Measurements from ENCODE around the gene ACVRL1.

Gene ACVRL1

GRCh38 chr12:51907856-51908425 lies 637 bp downstream of the ACVRL1 start:
- no peaks in the 10 kb centered on the region for H3K36me3 ChIP-seq (ENCODE audit: control insufficient read depth, low read length)
- no peaks in the 10 kb centered on the region for H3K4me1 ChIP-seq (ENCODE audit: control insufficient read depth, low read length)
- no peak overlapping the region for H3K4me3 ChIP-seq (ENCODE audit: low read length)
- H3K9me3 ChIP-seq (ENCODE audit: control insufficient read depth, insufficient read depth, low read length) = no peaks in the 10 kb centered on the region
- peaks cover 3% of the 10 kb centered on the region; the same call in 1 of the 2 replicates for H3K27me3 ChIP-seq (ENCODE audit: control insufficient read depth, low read length)
- H4K20me1 ChIP-seq (ENCODE audit: control insufficient read depth, insufficient read depth, low read depth, low read length) = no peaks in the 10 kb centered on the region
- no peak overlapping the region for H3K4me2 ChIP-seq (ENCODE audit: low read length)
- H3K79me2 ChIP-seq (ENCODE audit: control insufficient read depth, low read length) = no peaks in the 10 kb centered on the region
- no peaks in the 10 kb centered on the region for H3F3A ChIP-seq (ENCODE audit: control insufficient read depth, insufficient read depth)
- no peaks in the 10 kb centered on the region for H3K9me2 ChIP-seq (replicated peaks; ENCODE audit: control insufficient read depth, low read length)
- TF ChIP-seq EZH2phosphoT487 (IDR thresholded peaks at IDR 0.05; ENCODE audit: borderline replicate concordance, low read length) = no peak
- TF ChIP-seq, protein P1, sequence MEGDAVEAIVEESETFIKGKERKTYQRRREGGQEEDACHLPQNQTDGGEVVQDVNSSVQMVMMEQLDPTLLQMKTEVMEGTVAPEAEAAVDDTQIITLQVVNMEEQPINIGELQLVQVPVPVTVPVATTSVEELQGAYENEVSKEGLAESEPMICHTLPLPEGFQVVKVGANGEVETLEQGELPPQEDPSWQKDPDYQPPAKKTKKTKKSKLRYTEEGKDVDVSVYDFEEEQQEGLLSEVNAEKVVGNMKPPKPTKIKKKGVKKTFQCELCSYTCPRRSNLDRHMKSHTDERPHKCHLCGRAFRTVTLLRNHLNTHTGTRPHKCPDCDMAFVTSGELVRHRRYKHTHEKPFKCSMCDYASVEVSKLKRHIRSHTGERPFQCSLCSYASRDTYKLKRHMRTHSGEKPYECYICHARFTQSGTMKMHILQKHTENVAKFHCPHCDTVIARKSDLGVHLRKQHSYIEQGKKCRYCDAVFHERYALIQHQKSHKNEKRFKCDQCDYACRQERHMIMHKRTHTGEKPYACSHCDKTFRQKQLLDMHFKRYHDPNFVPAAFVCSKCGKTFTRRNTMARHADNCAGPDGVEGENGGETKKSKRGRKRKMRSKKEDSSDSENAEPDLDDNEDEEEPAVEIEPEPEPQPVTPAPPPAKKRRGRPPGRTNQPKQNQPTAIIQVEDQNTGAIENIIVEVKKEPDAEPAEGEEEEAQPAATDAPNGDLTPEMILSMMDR (IDR thresholded peaks at IDR 0.05; ENCODE audit: low read depth, low read length, poor library complexity, severe bottlenecking) = no peak
- H3K27ac ChIP-seq (ENCODE audit: low read depth, low read length) = no peak overlapping the region

DNA sequence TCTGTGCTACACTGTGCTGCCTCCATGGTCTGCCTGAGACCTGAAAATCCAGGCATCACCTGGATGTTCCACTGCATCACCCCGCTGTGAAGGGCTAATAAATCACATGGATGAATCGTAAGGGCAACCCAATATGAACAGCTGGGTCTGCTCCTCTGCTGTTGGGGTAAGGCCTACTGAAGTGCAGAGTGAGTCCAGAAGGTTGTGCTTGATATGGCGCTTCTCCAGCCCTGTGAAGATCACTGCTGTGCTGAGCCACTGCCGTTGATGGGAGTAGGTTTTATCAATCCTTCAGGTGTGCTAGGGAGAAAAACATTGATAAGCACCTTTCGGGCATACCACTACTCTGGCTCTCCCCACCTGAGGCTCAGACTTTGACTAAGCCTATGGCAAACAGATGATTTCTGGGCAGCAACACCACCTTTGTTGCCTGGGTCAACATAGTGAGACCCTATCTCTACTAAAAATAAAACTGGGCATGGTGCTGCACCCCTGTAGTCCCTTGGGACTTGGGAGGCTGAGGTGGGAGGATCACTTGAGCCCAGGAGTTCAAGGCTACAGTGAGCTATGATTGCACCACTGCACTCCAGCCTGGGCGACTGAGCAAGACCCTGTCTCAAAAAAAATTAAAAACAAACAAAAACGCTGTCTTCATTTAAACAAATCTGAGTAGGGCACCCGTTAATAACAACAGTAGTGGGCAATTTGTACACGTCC lies 1.7 kb downstream of the ACVRL1 start:
- Histone ChIP-seq H3K4me1 (ENCODE audit: control insufficient read depth, low read length) (no peaks in the 10 kb centered on the region), H3K9me2 (replicated peaks; ENCODE audit: control insufficient read depth, low read length) (no peaks in the 10 kb centered on the region), H3K27ac (ENCODE audit: low read depth, low read length) (no peak overlapping the region), H3K27me3 (ENCODE audit: control insufficient read depth, low read length) (peaks cover 3% of the 10 kb centered on the region; the same call in 1 of the 2 replicates), H3K79me2 (ENCODE audit: control insufficient read depth, low read length) (no peaks in the 10 kb centered on the region), H3K4me2 (ENCODE audit: low read length) (no peak overlapping the region), H4K20me1 (ENCODE audit: control insufficient read depth, insufficient read depth, low read depth, low read length) (no peaks in the 10 kb centered on the region), H3K9me3 (ENCODE audit: control insufficient read depth, insufficient read depth, low read length) (no peaks in the 10 kb centered on the region), H3K4me3 (ENCODE audit: low read length) (no peak overlapping the region), H3F3A (ENCODE audit: control insufficient read depth, insufficient read depth) (no peaks in the 10 kb centered on the region), H3K36me3 (ENCODE audit: control insufficient read depth, low read length) (no peaks in the 10 kb centered on the region)
- no peak for TF ChIP-seq EZH2phosphoT487 (IDR thresholded peaks at IDR 0.05; ENCODE audit: borderline replicate concordance, low read length)
- TF ChIP-seq, protein P1 (IDR thresholded peaks at IDR 0.05; ENCODE audit: low read depth, low read length, poor library complexity, severe bottlenecking) = no peak

GRCh38 chr12:51910168-51910567 lies 2.9 kb downstream of the ACVRL1 start:
- Histone ChIP-seq H3K36me3 (ENCODE audit: control insufficient read depth, low read length) (no peaks in the 10 kb centered on the region), H3K9me3 (ENCODE audit: control insufficient read depth, insufficient read depth, low read length) (no peaks in the 10 kb centered on the region), H3K4me1 (ENCODE audit: control insufficient read depth, low read length) (no peaks in the 10 kb centered on the region), H4K20me1 (ENCODE audit: control insufficient read depth, insufficient read depth, low read depth, low read length) (no peaks in the 10 kb centered on the region), H3K27me3 (ENCODE audit: control insufficient read depth, low read length) (peaks cover 3% of the 10 kb centered on the region; the same call in 1 of the 2 replicates), H3K79me2 (ENCODE audit: control insufficient read depth, low read length) (no peaks in the 10 kb centered on the region), H3K9me2 (replicated peaks; ENCODE audit: control insufficient read depth, low read length) (no peaks in the 10 kb centered on the region), H3K4me2 (ENCODE audit: low read length) (no peak overlapping the region), H3F3A (ENCODE audit: control insufficient read depth, insufficient read depth) (no peaks in the 10 kb centered on the region), H3K27ac (ENCODE audit: low read depth, low read length) (no peak overlapping the region), H3K4me3 (ENCODE audit: low read length) (no peak overlapping the region)
- no peak for TF ChIP-seq EZH2phosphoT487 (IDR thresholded peaks at IDR 0.05; ENCODE audit: borderline replicate concordance, low read length)
- TF ChIP-seq, protein P1 (IDR thresholded peaks at IDR 0.05; ENCODE audit: low read depth, low read length, poor library complexity, severe bottlenecking) = no peak
